ENCODE data around the gene GRID1. TPM values are rescaled to one million over a fixed set of nuclear protein-coding genes. Genes with fewer than 3 reads are reported as not detected.

Gene GRID1
- total RNA-seq, 1 experiment from 2014 or later: 0.37 TPM

- peaks cover 3% of the 10 kb centered on the region; the same call in 1 of the 2 replicates for H3K4me1 Mint-ChIP-seq
- H3K4me3 Mint-ChIP-seq: no peak overlapping the region
- H3K36me3 Mint-ChIP-seq: no peaks in the 10 kb centered on the region
- H3K27ac Mint-ChIP-seq: no peak overlapping the region
- no peak for ATAC-seq
- ChIA-PET CTCF (no interaction called here), POLR2A (no interaction called here)
- DNase-seq (ENCODE audit: low spot score): no peak
- H3K9me3 Mint-ChIP-seq: no peaks in the 10 kb centered on the region
- no peak for TF ChIP-seq SOX15 (CRISPR knock-in tag; IDR thresholded peaks at IDR 0.05)
- TF ChIP-seq JAZF1 (CRISPR knock-in tag; IDR thresholded peaks at IDR 0.05): no peak
- no peak for TF ChIP-seq ZMAT4 (CRISPR knock-in tag; IDR thresholded peaks at IDR 0.05)
- TF ChIP-seq USF1 (CRISPR knock-in tag; IDR thresholded peaks at IDR 0.05): no peak
- no peak for TF ChIP-seq ZNF281 (CRISPR knock-in tag; IDR thresholded peaks at IDR 0.05)
- no peak for TF ChIP-seq GABPB1 (CRISPR knock-in tag; IDR thresholded peaks at IDR 0.05)
- TF ChIP-seq NFE2L1 (CRISPR knock-in tag; IDR thresholded peaks at IDR 0.05): no peak
- TF ChIP-seq E2F4 (CRISPR knock-in tag; IDR thresholded peaks at IDR 0.05; ENCODE audit: borderline replicate concordance, low read depth): no peak
- TF ChIP-seq USF2 (CRISPR knock-in tag; IDR thresholded peaks at IDR 0.05): no peak
- TF ChIP-seq PREB (CRISPR knock-in tag; IDR thresholded peaks at IDR 0.05; ENCODE audit: borderline replicate concordance): no peak
- no peak for TF ChIP-seq ATF3 (CRISPR knock-in tag; conservative IDR thresholded peaks at IDR 0.05)
- no peak for TF ChIP-seq SMAD4 (CRISPR knock-in tag; IDR thresholded peaks at IDR 0.05)
- no peak for TF ChIP-seq TP53 (CRISPR knock-in tag; IDR thresholded peaks at IDR 0.05)
- no peak for TF ChIP-seq CREM (CRISPR knock-in tag; IDR thresholded peaks at IDR 0.05)
- TF ChIP-seq NR2C2 (CRISPR knock-in tag; IDR thresholded peaks at IDR 0.05): no peak
- no peak for TF ChIP-seq ARID4B (CRISPR knock-in tag; IDR thresholded peaks at IDR 0.05; ENCODE audit: borderline replicate concordance)
- TF ChIP-seq ZNF512 (CRISPR knock-in tag; IDR thresholded peaks at IDR 0.05; ENCODE audit: borderline replicate concordance): no peak
- no peak for TF ChIP-seq NR3C1 (CRISPR knock-in tag; conservative IDR thresholded peaks at IDR 0.05; ENCODE audit: low read depth)
- no peak for TF ChIP-seq TEAD1 (CRISPR knock-in tag; IDR thresholded peaks at IDR 0.05)
- no peak for TF ChIP-seq EMX1 (CRISPR knock-in tag; IDR thresholded peaks at IDR 0.05)
- H3K27me3 Mint-ChIP-seq (ENCODE audit: low read depth): no peaks in the 10 kb centered on the region
Measured at GRCh38 chr10:86315549-86315942, 51.0 kb downstream of the GRID1 start.

Measured in WTC11 (cell line).